K562 (cell line): Measurements from ENCODE around the gene LRP6. TPM values are rescaled to one million over a fixed set of nuclear protein-coding genes. Genes with fewer than 3 reads are reported as not detected.

ENCODE experiments used
- ATAC-seq: fragments of 200-7000 bp; cut with Tn5 transposase; 3 replicates; pipeline ENCODE4 v1.9.1; 2020; ENCODE audit warnings: moderate library complexity
- BruUV-seq: library from RNA; stranded (reverse); fragments of 400-500 nt; replicated peaks from 2 replicates; lab custom pipeline; 2021; lab: Mats Ljungman, UMichigan
- CTCF ChIA-PET: fragments of 300-600 bp; formaldehyde crosslinking; extraction: SDS; loops from one replicate; lab custom pipeline; 2021; ENCODE audit warnings: low intra/inter-chr PET ratio; lab: Yijun Ruan, JAX
- POLR2A ChIA-PET: fragments of 300-600, 350-650 bp; sonication (Branson Sonifier 250); formaldehyde crosslinking; extraction: SDS; loops from one replicate; lab custom pipeline; 2021; ENCODE audit warnings: antibody characterized with exemption, inconsistent platforms; lab: Yijun Ruan, JAX
- DNase-seq, 4 experiments: peaks; one replicate each; pipeline versions ENCODE4 v3.0.0 to v3.0.0-alpha.2; 2011 to 2018; ENCODE audit warnings: low spot score in 3 of 4, mixed read lengths in 3 of 4; ENCODE audit errors: extremely low read depth in 1 of 4
- FAIRE-seq: peaks from 2 replicates; lab custom pipeline; 2011; peaks lifted over from hg19 to GRCh38; lab: Jason Lieb, UNC
- H2AFZ ChIP-seq: 2 replicates; pipeline ENCODE4 v1.6.0; 2011; ENCODE audit warnings: low read depth, low read length, control low read depth, inconsistent platforms
- H3K27ac ChIP-seq: fragments of 200-600 bp; 3 replicates; pipeline ENCODE4 v1.8.0; 2011; ENCODE audit warnings: low read depth, mild to moderate bottlenecking, control low read depth, inconsistent platforms, low read length, moderate library complexity, mixed read lengths; ENCODE audit errors: extremely low read depth
- H3K27me3 ChIP-seq, 2 experiments: fragments of 300-600 bp in 1 of 2; 2 replicates in 1 of 2; 3 replicates in 1 of 2; pipeline versions ENCODE4 v1.6.0 to v1.8.0; 2011; ENCODE audit warnings: inconsistent platforms in 2 of 2, low read length in 2 of 2, mild to moderate bottlenecking in 1 of 2, mixed read lengths in 1 of 2, moderate library complexity in 1 of 2; ENCODE audit not compliant: control insufficient read depth in 2 of 2, insufficient read depth in 2 of 2
- H3K36me3 ChIP-seq: fragments of 300-600 bp; 3 replicates; pipeline ENCODE4 v1.8.0; 2011; ENCODE audit warnings: mild to moderate bottlenecking, low read length, inconsistent platforms; ENCODE audit not compliant: control insufficient read depth, insufficient read depth
- H3K4me1 ChIP-seq, 2 experiments: fragments of 200-600 bp in 1 of 2; replicated peaks in 1 of 2; 2 replicates in 1 of 2; 3 replicates in 1 of 2; pipeline versions ENCODE4 v1.5.1 to v1.8.0; 2011; ENCODE audit warnings: inconsistent platforms in 2 of 2, low read length in 2 of 2, mild to moderate bottlenecking in 1 of 2, mixed read lengths in 1 of 2, moderate library complexity in 1 of 2; ENCODE audit not compliant: control insufficient read depth in 2 of 2, insufficient read depth in 2 of 2
- H3K4me2 ChIP-seq: 2 replicates; pipeline ENCODE4 v1.6.1; 2011; ENCODE audit warnings: low read length, control low read depth, inconsistent platforms, mixed read lengths; ENCODE audit not compliant: insufficient read depth
- H3K4me3 ChIP-seq: fragments of 200-600 bp; sonication (generic), shearing (Covaris generic); 2 replicates; pipeline ENCODE4 v1.5.1; 2016; ENCODE audit warnings: control low read depth, inconsistent platforms
- H3K79me2 ChIP-seq: fragments of 200-600 bp; 3 replicates; pipeline ENCODE4 v1.8.0; 2011; ENCODE audit warnings: low read length, inconsistent platforms; ENCODE audit not compliant: control insufficient read depth, insufficient read depth
- H3K9ac ChIP-seq, 2 experiments: 2 replicates each; pipeline versions ENCODE4 v1.6.0 to v1.6.1; 2011; ENCODE audit warnings: low read depth in 2 of 2, low read length in 2 of 2, control low read depth in 1 of 2, inconsistent platforms in 1 of 2, mild to moderate bottlenecking in 1 of 2, mixed read lengths in 1 of 2; ENCODE audit not compliant: insufficient read depth in 1 of 2
- H3K9me1 ChIP-seq: one replicate; pipeline ENCODE4 v1.6.0; 2011; ENCODE audit warnings: inconsistent platforms, mild to moderate bottlenecking, low read length, moderate library complexity; ENCODE audit not compliant: control insufficient read depth, insufficient read depth
- H3K9me3 ChIP-seq: replicated peaks from 2 replicates; pipeline ENCODE4 v1.5.1; 2011; ENCODE audit warnings: low read depth, low read length, inconsistent platforms; ENCODE audit not compliant: control insufficient read depth, insufficient read depth
- H4K20me1 ChIP-seq: replicated peaks from 2 replicates; pipeline ENCODE4 v1.6.1; 2011; ENCODE audit warnings: low read length, inconsistent platforms, mixed read lengths; ENCODE audit not compliant: control insufficient read depth, insufficient read depth
- CBX8 ChIP-seq: fragments of 200-600 bp; sonication (generic); IDR thresholded peaks from 2 replicates; pipeline ENCODE4 v1.6.1; 2012; ENCODE audit warnings: borderline replicate concordance, mixed run types, low read depth, mild to moderate bottlenecking, moderate library complexity, mixed read lengths, low read length, control low read depth, inconsistent platforms; ENCODE audit not compliant: poor library complexity, severe bottlenecking; ENCODE audit errors: extremely low read depth
- CTCFL ChIP-seq: IDR thresholded peaks from 2 replicates; pipeline ENCODE4 v1.6.1; 2011; ENCODE audit warnings: borderline replicate concordance, low read depth, mild to moderate bottlenecking, moderate library complexity, low read length; ENCODE audit not compliant: insufficient read depth, poor library complexity, severe bottlenecking
- ELF1 ChIP-seq: fragments of 200-800 bp; sonication (Bioruptor generic); IDR thresholded peaks from 2 replicates; pipeline ENCODE4 v1.6.1; 2016; ENCODE audit warnings: missing genetic modification characterization, missing compliant biosample characterization
- LCOR ChIP-seq: sonication (generic); formaldehyde crosslinking; IDR thresholded peaks from 2 replicates; pipeline ENCODE4 v1.8.0; 2022; ENCODE audit warnings: mild to moderate bottlenecking, missing genetic modification reagents
- NEUROD1 ChIP-seq: fragments of 150-350 bp; IDR thresholded peaks from 2 replicates; pipeline ENCODE4 v1.6.1; 2014; ENCODE audit warnings: borderline replicate concordance, low read length, low read depth; ENCODE audit not compliant: partially characterized antibody
- NFE2 ChIP-seq: IDR thresholded peaks from 2 replicates; pipeline ENCODE4 v1.6.1; 2014; ENCODE audit warnings: antibody characterized with exemption, low read depth
- NR2C2 ChIP-seq, 2 experiments: fragments of 200-800 bp in 1 of 2; sonication (Bioruptor generic) in 1 of 2; sonication (generic) in 1 of 2; formaldehyde crosslinking in 1 of 2; IDR thresholded peaks; 2 replicates each; pipeline versions ENCODE4 v1.6.1 to v1.8.0; 2016 to 2022; ENCODE audit warnings: mild to moderate bottlenecking in 1 of 2, missing compliant biosample characterization in 1 of 2, missing genetic modification characterization in 1 of 2, missing genetic modification reagents in 1 of 2
- RBM17 ChIP-seq: fragments of 200-400 bp; formaldehyde crosslinking; IDR thresholded peaks from 2 replicates; pipeline ENCODE4 v1.6.1; 2017; ENCODE audit warnings: low read depth, mild to moderate bottlenecking, low read length, borderline replicate concordance
- TAF15 ChIP-seq: fragments of 200-400 bp; formaldehyde crosslinking; IDR thresholded peaks from 2 replicates; pipeline ENCODE4 v1.6.1; 2017; ENCODE audit warnings: mild to moderate bottlenecking, low read depth, low read length, moderate library complexity
- USF2 ChIP-seq: sonication (generic); formaldehyde crosslinking; IDR thresholded peaks from 2 replicates; pipeline ENCODE4 v1.5.0; 2020; ENCODE audit warnings: missing genetic modification reagents
- ZNF449 ChIP-seq: fragments of 250-450 bp; sonication (Bioruptor Pico); IDR thresholded peaks from 2 replicates; pipeline ENCODE4 v1.8.0; 2022; ENCODE audit warnings: moderate library complexity, mild to moderate bottlenecking, inconsistent platforms
- ZNF512 ChIP-seq: IDR thresholded peaks from 2 replicates; pipeline ENCODE4 v1.6.1; 2016; ENCODE audit warnings: missing genetic modification characterization, missing compliant biosample characterization
- WGBS: fragments of 100-300 bp; shearing (Covaris generic); methylation state at CpG from one replicate; pipeline ENCODE4 v1.1.6; 2016; ENCODE audit warnings: low coverage, mixed read lengths; ENCODE audit not compliant: insufficient coverage; ENCODE audit errors: missing lambda C conversion rate; 5-methylcytosine and 5-hydroxymethylcytosine counted together
- in situ Hi-C: fragments of 300-500 bp; cut with MboI; formaldehyde crosslinking; loops from 4 replicates; pipeline ENCODE4 v1.15.0; 2018; ENCODE audit warnings: inconsistent platforms, mixed read lengths
- intact Hi-C: fragments of 100-400 bp; cut with micrococcal nuclease; formaldehyde crosslinking; loops from 2 replicates; pipeline ENCODE4 v1.14.2; 2022
- polyA plus RNA-seq, 8 experiments: library from polyadenylated mRNA; depleted of rRNA in 4 of 8; stranded (reverse) in 5 of 8; unstranded in 3 of 8; fragments of >200 nt; fragmentation: Nextera tagmentation in 2 of 8; fragmentation: Illumina TruSeq in 1 of 8; extraction: Ambion mirVana in 2 of 8; extraction: Trizol in 1 of 8; gene quantifications; 2 replicates each; pipeline versions ENCODE4 v1.2.1 to v1.2.3, GENCODE V29; 2011 to 2014; ENCODE audit warnings: inconsistent platforms in 1 of 8, missing spikeins in 1 of 8
- total RNA-seq, 7 experiments: library from RNA; depleted of rRNA in 6 of 7; stranded (reverse); fragments of >200 nt in 6 of 7; fragmentation: Illumina TruSeq in 2 of 7; extraction: Trizol in 2 of 7; gene quantifications; 2 replicates each; pipeline versions ENCODE4 v1.2.1 to v1.2.3, GENCODE V29; 2011 to 2021; ENCODE audit warnings: low replicate concordance in 1 of 7

The LRP6 gene
- total and polyA plus RNA-seq, 9 of the 15 experiments (the other 6 are each of a cell fraction or from before 2014, with no cell fraction given): 3.0 to 17.0 (median 10.8) TPM

GRCh38 chr12:12229556-12230092 is 37.2 kb downstream of the LRP6 start (continued):
- no peak for TF ChIP-seq LCOR (CRISPR knock-in tag)

GRCh38 chr12:12228402-12228801 is 38.4 kb downstream of the LRP6 start:
- CTCF ChIA-PET: no interaction called here
- Histone ChIP-seq H3K9me1 (no peaks in the 10 kb centered on the region), H3K4me2 (no peak overlapping the region), H3K9me3 (no peaks in the 10 kb centered on the region), H3K27ac (no peak overlapping the region), H3K9ac (no peak overlapping the region), H3K4me1 (peaks cover 0 to 5% of the 10 kb centered on the region in 2 experiments; a peak in 3 of 5 replicates), H3K27me3 (no peaks in the 10 kb centered on the region), H2AFZ (no peak overlapping the region), H3K36me3 (no peaks in the 10 kb centered on the region), H4K20me1 (0 out of 2 replicates have a peak, but pooled peaks cover 5% of the 10 kb centered on the region), H3K79me2 (peaks cover 80% of the 10 kb centered on the region), H3K4me3 (no peak overlapping the region)
- ATAC-seq (no peak), DNase-seq (no peak), FAIRE-seq (no peak)
- intact Hi-C loops (no loop called here), in situ Hi-C loops (no loop called here)
- POLR2A ChIA-PET: interaction anchor here (1.9 kb wide), 1 partner anchor 10 kb away, joined by 4 read pairs; no protein-coding TSS in a partner anchor
- no TSS peak for BruUV-seq
- 100% methylated on average over 5 of the region's 5 CpGs for WGBS
- TF ChIP-seq NFE2: no peak
- no peak for TF ChIP-seq USF2
- TF ChIP-seq ELF1 (tag): no peak
- no peak for TF ChIP-seq CBX8
- no peak for TF ChIP-seq TAF15
- TF ChIP-seq NEUROD1: no peak
- no peak for TF ChIP-seq ZNF449
- TF ChIP-seq RBM17: no peak
- TF ChIP-seq ZNF512: no peak
- TF ChIP-seq CTCFL: no peak
- TF ChIP-seq NR2C2 (CRISPR knock-in tag; IDR thresholded peaks at IDR 0.05): no peak
- no peak for TF ChIP-seq NR2C2 (tag; IDR thresholded peaks at IDR 0.05)
